K562 (cell line): ENCODE results near the gene OR5K2. TPM values are rescaled to one million over a fixed set of nuclear protein-coding genes. Genes with fewer than 3 reads are reported as not detected.

Experiments used
- ATAC-seq: fragments of 200-7000 bp; cut with Tn5 transposase; 3 replicates; pipeline ENCODE4 v1.9.1; 2020; ENCODE audit warnings: moderate library complexity
- BruUV-seq: library from RNA; stranded (reverse); fragments of 400-500 nt; replicated peaks from 2 replicates; lab custom pipeline; 2021; lab: Mats Ljungman, UMichigan
- CTCF ChIA-PET: fragments of 300-600 bp; formaldehyde crosslinking; extraction: SDS; loops from one replicate; lab custom pipeline; 2021; ENCODE audit warnings: low intra/inter-chr PET ratio; lab: Yijun Ruan, JAX
- POLR2A ChIA-PET: fragments of 300-600, 350-650 bp; sonication (Branson Sonifier 250); formaldehyde crosslinking; extraction: SDS; loops from one replicate; lab custom pipeline; 2021; ENCODE audit warnings: antibody characterized with exemption, inconsistent platforms; lab: Yijun Ruan, JAX
- DNase-seq, 4 experiments: peaks; one replicate each; pipeline versions ENCODE4 v3.0.0 to v3.0.0-alpha.2; 2011 to 2018; ENCODE audit warnings: low spot score in 3 of 4, mixed read lengths in 3 of 4; ENCODE audit errors: extremely low read depth in 1 of 4
- FAIRE-seq: peaks from 2 replicates; lab custom pipeline; 2011; peaks lifted over from hg19 to GRCh38; lab: Jason Lieb, UNC
- H2AFZ ChIP-seq: 2 replicates; pipeline ENCODE4 v1.6.0; 2011; ENCODE audit warnings: low read depth, low read length, control low read depth, inconsistent platforms
- H3K27ac ChIP-seq: fragments of 200-600 bp; 3 replicates; pipeline ENCODE4 v1.8.0; 2011; ENCODE audit warnings: low read depth, mild to moderate bottlenecking, control low read depth, inconsistent platforms, low read length, moderate library complexity, mixed read lengths; ENCODE audit errors: extremely low read depth
- H3K27me3 ChIP-seq, 2 experiments: fragments of 300-600 bp in 1 of 2; 2 replicates in 1 of 2; 3 replicates in 1 of 2; pipeline versions ENCODE4 v1.6.0 to v1.8.0; 2011; ENCODE audit warnings: inconsistent platforms in 2 of 2, low read length in 2 of 2, mild to moderate bottlenecking in 1 of 2, mixed read lengths in 1 of 2, moderate library complexity in 1 of 2; ENCODE audit not compliant: control insufficient read depth in 2 of 2, insufficient read depth in 2 of 2
- H3K36me3 ChIP-seq: fragments of 300-600 bp; 3 replicates; pipeline ENCODE4 v1.8.0; 2011; ENCODE audit warnings: mild to moderate bottlenecking, low read length, inconsistent platforms; ENCODE audit not compliant: control insufficient read depth, insufficient read depth
- H3K4me1 ChIP-seq, 2 experiments: fragments of 200-600 bp in 1 of 2; replicated peaks in 1 of 2; 2 replicates in 1 of 2; 3 replicates in 1 of 2; pipeline versions ENCODE4 v1.5.1 to v1.8.0; 2011; ENCODE audit warnings: inconsistent platforms in 2 of 2, low read length in 2 of 2, mild to moderate bottlenecking in 1 of 2, mixed read lengths in 1 of 2, moderate library complexity in 1 of 2; ENCODE audit not compliant: control insufficient read depth in 2 of 2, insufficient read depth in 2 of 2
- H3K4me2 ChIP-seq: 2 replicates; pipeline ENCODE4 v1.6.1; 2011; ENCODE audit warnings: low read length, control low read depth, inconsistent platforms, mixed read lengths; ENCODE audit not compliant: insufficient read depth
- H3K4me3 ChIP-seq: fragments of 200-600 bp; sonication (generic), shearing (Covaris generic); 2 replicates; pipeline ENCODE4 v1.5.1; 2016; ENCODE audit warnings: control low read depth, inconsistent platforms
- H3K79me2 ChIP-seq: fragments of 200-600 bp; 3 replicates; pipeline ENCODE4 v1.8.0; 2011; ENCODE audit warnings: low read length, inconsistent platforms; ENCODE audit not compliant: control insufficient read depth, insufficient read depth
- H3K9ac ChIP-seq, 2 experiments: 2 replicates each; pipeline versions ENCODE4 v1.6.0 to v1.6.1; 2011; ENCODE audit warnings: low read depth in 2 of 2, low read length in 2 of 2, control low read depth in 1 of 2, inconsistent platforms in 1 of 2, mild to moderate bottlenecking in 1 of 2, mixed read lengths in 1 of 2; ENCODE audit not compliant: insufficient read depth in 1 of 2
- H3K9me1 ChIP-seq: one replicate; pipeline ENCODE4 v1.6.0; 2011; ENCODE audit warnings: inconsistent platforms, mild to moderate bottlenecking, low read length, moderate library complexity; ENCODE audit not compliant: control insufficient read depth, insufficient read depth
- H3K9me3 ChIP-seq: replicated peaks from 2 replicates; pipeline ENCODE4 v1.5.1; 2011; ENCODE audit warnings: low read depth, low read length, inconsistent platforms; ENCODE audit not compliant: control insufficient read depth, insufficient read depth
- H4K20me1 ChIP-seq: replicated peaks from 2 replicates; pipeline ENCODE4 v1.6.1; 2011; ENCODE audit warnings: low read length, inconsistent platforms, mixed read lengths; ENCODE audit not compliant: control insufficient read depth, insufficient read depth
- ATF7 ChIP-seq: fragments of 450-650 bp; IDR thresholded peaks from 2 replicates; pipeline ENCODE4 v1.7.1; 2014; ENCODE audit warnings: mild to moderate bottlenecking, moderate library complexity
- ESRRA ChIP-seq: fragments of 450-650 bp; IDR thresholded peaks from 2 replicates; pipeline ENCODE4 v1.6.1; 2014; ENCODE audit warnings: low read depth, mild to moderate bottlenecking, moderate library complexity, borderline replicate concordance
- MEIS2 ChIP-seq: fragments of 450-650 bp; IDR thresholded peaks from 2 replicates; pipeline ENCODE4 v1.6.1; 2014; ENCODE audit warnings: mild to moderate bottlenecking; ENCODE audit not compliant: partially characterized antibody
- NFRKB ChIP-seq: fragments of 450-650 bp; IDR thresholded peaks from 2 replicates; pipeline ENCODE4 v1.6.1; 2016; ENCODE audit warnings: low read depth
- NR2C2 ChIP-seq, 2 experiments: fragments of 200-800 bp in 1 of 2; sonication (Bioruptor generic) in 1 of 2; sonication (generic) in 1 of 2; formaldehyde crosslinking in 1 of 2; IDR thresholded peaks; 2 replicates each; pipeline versions ENCODE4 v1.6.1 to v1.8.0; 2016 to 2022; ENCODE audit warnings: mild to moderate bottlenecking in 1 of 2, missing compliant biosample characterization in 1 of 2, missing genetic modification characterization in 1 of 2, missing genetic modification reagents in 1 of 2
- PKNOX1 ChIP-seq: fragments of 450-650 bp; IDR thresholded peaks from 2 replicates; pipeline ENCODE4 v1.6.1; 2016
- SAFB2 ChIP-seq: fragments of 200-400 bp; formaldehyde crosslinking; IDR thresholded peaks from 2 replicates; pipeline ENCODE4 v1.6.1; 2018; ENCODE audit warnings: borderline replicate concordance, low read length, low read depth, moderate library complexity; ENCODE audit not compliant: severe bottlenecking
- SIN3A ChIP-seq, 2 experiments: fragments of 150-350 bp in 1 of 2; IDR thresholded peaks; 2 replicates each; pipeline ENCODE4 v1.6.1; 2011 to 2016; ENCODE audit warnings: borderline replicate concordance in 2 of 2, low read depth in 2 of 2, low read length in 2 of 2, mild to moderate bottlenecking in 2 of 2, moderate library complexity in 2 of 2; ENCODE audit not compliant: control insufficient read depth in 1 of 2
- ZNF318 ChIP-seq, 2 experiments: fragments of 450-650 bp; IDR thresholded peaks; 2 replicates each; pipeline ENCODE4 v1.6.1; 2016; ENCODE audit warnings: mild to moderate bottlenecking in 2 of 2, borderline replicate concordance in 1 of 2, low read depth in 1 of 2, moderate library complexity in 1 of 2
- ZNF655 ChIP-seq: fragments of 250-450 bp; sonication (Bioruptor Pico); IDR thresholded peaks from 2 replicates; pipeline ENCODE4 v1.5.0; 2021
- WGBS: fragments of 100-300 bp; shearing (Covaris generic); methylation state at CpG from one replicate; pipeline ENCODE4 v1.1.6; 2016; ENCODE audit warnings: low coverage, mixed read lengths; ENCODE audit not compliant: insufficient coverage; ENCODE audit errors: missing lambda C conversion rate; 5-methylcytosine and 5-hydroxymethylcytosine counted together
- in situ Hi-C: fragments of 300-500 bp; cut with MboI; formaldehyde crosslinking; loops from 4 replicates; pipeline ENCODE4 v1.15.0; 2018; ENCODE audit warnings: inconsistent platforms, mixed read lengths
- intact Hi-C: fragments of 100-400 bp; cut with micrococcal nuclease; formaldehyde crosslinking; loops from 2 replicates; pipeline ENCODE4 v1.14.2; 2022
- polyA plus RNA-seq, 8 experiments: library from polyadenylated mRNA; depleted of rRNA in 4 of 8; stranded (reverse) in 5 of 8; unstranded in 3 of 8; fragments of >200 nt; fragmentation: Nextera tagmentation in 2 of 8; fragmentation: Illumina TruSeq in 1 of 8; extraction: Ambion mirVana in 2 of 8; extraction: Trizol in 1 of 8; gene quantifications; 2 replicates each; pipeline versions ENCODE4 v1.2.1 to v1.2.3, GENCODE V29; 2011 to 2014; ENCODE audit warnings: inconsistent platforms in 1 of 8, missing spikeins in 1 of 8
- total RNA-seq, 7 experiments: library from RNA; depleted of rRNA in 6 of 7; stranded (reverse); fragments of >200 nt in 6 of 7; fragmentation: Illumina TruSeq in 2 of 7; extraction: Trizol in 2 of 7; gene quantifications; 2 replicates each; pipeline versions ENCODE4 v1.2.1 to v1.2.3, GENCODE V29; 2011 to 2021; ENCODE audit warnings: low replicate concordance in 1 of 7

Gene OR5K2
- total and polyA plus RNA-seq, 9 of the 15 experiments (the other 6 are each of a cell fraction or from before 2014, with no cell fraction given) = not detected

- in situ Hi-C loops = no loop called here
- H3K4me2 ChIP-seq = no peak overlapping the region
- no peak for TF ChIP-seq NFRKB
- TF ChIP-seq ZNF318 (IDR thresholded peaks at IDR 0.05; ENCODE audit: borderline replicate concordance in 1 of 2, low read depth in 1 of 2) = no peak
- TF ChIP-seq ESRRA = peak; percentile 26; the same call in 1 of the 2 replicates
- no peak for TF ChIP-seq SAFB2
- TF ChIP-seq SIN3A (IDR thresholded peaks at IDR 0.05; ENCODE audit: borderline replicate concordance in 2 of 2, control insufficient read depth in 1 of 2, low read depth in 2 of 2, low read length in 2 of 2) = no peak
- TF ChIP-seq NR2C2 (CRISPR knock-in tag; IDR thresholded peaks at IDR 0.05) = no peak
- TF ChIP-seq NR2C2 (tag; IDR thresholded peaks at IDR 0.05) = no peak
- TF ChIP-seq ATF7 = no peak
- peak; percentile 42 for TF ChIP-seq MEIS2
- peak; percentile 43; the same call in 1 of the 2 replicates for TF ChIP-seq PKNOX1
- TF ChIP-seq ZNF655 (CRISPR knock-in tag) = no peak
Observed at GRCh38 chr3:98529856-98530459, 32.5 kb downstream of the OR5K2 start.

More at GRCh38 chr3:98529856-98530459, 32.5 kb downstream of the OR5K2 start:
- Histone ChIP-seq H3K79me2 (no peaks in the 10 kb centered on the region), H2AFZ (peak overlapping the region; percentile 62), H3K36me3 (no peaks in the 10 kb centered on the region), H4K20me1 (no peaks in the 10 kb centered on the region), H3K27ac (no peak overlapping the region), H3K4me1 (peaks cover 6 to 9% of the 10 kb centered on the region in 2 experiments; a peak in 3 of 5 replicates), H3K27me3 (no peaks in the 10 kb centered on the region), H3K9me1 (no peaks in the 10 kb centered on the region), H3K9ac (no peak overlapping the region), H3K4me3 (no peak overlapping the region), H3K9me3 (no peaks in the 10 kb centered on the region)
- FAIRE-seq (no peak), ATAC-seq (peak; percentile 61; the same call in 2 of the 3 replicates), DNase-seq (peak in 1 of 4 experiments; percentile 14)
- no TSS peak for BruUV-seq
- intact Hi-C loops = no loop called here
- ChIA-PET CTCF (no interaction called here), POLR2A (interaction anchor here (0.6 kb wide), 1 partner anchor 381 kb away, joined by 3 read pairs; no protein-coding TSS in a partner anchor)
- 64% methylated on average over 7 of the region's 8 CpGs for WGBS
